ENCODE data around the gene MBTD1. TPM values are rescaled to one million over a fixed set of nuclear protein-coding genes. Genes with fewer than 3 reads are reported as not detected.

MBTD1 gene
- total and polyA plus RNA-seq, 2 experiments from 2014 or later: 19.1 to 63.9 TPM

DNA sequence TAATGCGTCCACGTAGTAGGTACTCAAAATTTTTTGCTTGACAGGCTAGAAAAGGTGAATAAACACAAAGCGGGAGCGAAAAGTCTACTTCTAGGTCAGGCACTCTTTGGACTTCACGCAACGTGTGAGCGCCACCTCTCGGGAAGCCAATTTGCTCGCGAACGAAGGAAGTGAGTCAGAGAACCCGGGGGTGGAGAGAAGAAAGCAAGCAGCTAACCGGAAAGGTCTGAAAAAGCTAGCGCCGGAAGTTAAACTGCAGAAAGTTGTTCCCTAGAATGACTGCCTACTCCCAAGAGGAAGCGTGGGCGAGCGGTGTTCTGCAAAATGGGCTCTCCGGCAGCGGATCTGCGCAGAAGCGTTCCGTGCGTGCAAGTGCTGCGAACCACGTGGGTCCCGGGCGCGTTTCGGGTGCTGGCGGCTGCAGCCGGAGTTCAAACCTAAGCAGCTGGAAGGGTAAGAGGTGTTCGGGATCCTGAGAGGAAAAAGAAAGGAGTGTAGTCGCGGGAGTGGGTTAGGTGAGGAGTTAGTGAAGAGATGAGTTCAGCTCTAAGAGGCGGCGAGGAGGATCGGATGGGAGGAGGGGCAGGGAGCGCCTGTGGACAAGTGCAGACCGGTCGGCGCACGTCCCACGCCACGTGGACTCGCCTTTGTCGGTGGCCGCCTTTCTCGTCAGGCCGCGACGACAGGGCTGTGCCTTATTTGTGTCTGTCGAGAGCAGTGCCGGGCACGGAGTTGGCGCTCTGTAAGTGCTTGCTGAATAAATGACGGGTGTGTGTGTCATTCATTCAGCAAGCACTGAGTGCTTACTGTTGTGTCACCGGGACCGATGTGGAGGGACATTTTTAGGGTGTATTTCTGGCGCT lies 106.4 kb downstream of the MBTD1 start, which contains the start of gene NME1 (continued):
- TF ChIP-seq, protein P1, sequence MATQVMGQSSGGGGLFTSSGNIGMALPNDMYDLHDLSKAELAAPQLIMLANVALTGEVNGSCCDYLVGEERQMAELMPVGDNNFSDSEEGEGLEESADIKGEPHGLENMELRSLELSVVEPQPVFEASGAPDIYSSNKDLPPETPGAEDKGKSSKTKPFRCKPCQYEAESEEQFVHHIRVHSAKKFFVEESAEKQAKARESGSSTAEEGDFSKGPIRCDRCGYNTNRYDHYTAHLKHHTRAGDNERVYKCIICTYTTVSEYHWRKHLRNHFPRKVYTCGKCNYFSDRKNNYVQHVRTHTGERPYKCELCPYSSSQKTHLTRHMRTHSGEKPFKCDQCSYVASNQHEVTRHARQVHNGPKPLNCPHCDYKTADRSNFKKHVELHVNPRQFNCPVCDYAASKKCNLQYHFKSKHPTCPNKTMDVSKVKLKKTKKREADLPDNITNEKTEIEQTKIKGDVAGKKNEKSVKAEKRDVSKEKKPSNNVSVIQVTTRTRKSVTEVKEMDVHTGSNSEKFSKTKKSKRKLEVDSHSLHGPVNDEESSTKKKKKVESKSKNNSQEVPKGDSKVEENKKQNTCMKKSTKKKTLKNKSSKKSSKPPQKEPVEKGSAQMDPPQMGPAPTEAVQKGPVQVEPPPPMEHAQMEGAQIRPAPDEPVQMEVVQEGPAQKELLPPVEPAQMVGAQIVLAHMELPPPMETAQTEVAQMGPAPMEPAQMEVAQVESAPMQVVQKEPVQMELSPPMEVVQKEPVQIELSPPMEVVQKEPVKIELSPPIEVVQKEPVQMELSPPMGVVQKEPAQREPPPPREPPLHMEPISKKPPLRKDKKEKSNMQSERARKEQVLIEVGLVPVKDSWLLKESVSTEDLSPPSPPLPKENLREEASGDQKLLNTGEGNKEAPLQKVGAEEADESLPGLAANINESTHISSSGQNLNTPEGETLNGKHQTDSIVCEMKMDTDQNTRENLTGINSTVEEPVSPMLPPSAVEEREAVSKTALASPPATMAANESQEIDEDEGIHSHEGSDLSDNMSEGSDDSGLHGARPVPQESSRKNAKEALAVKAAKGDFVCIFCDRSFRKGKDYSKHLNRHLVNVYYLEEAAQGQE (IDR thresholded peaks at IDR 0.05; ENCODE audit: unreplicated experiment): peak; percentile 9
- TF ChIP-seq STAT1 (IDR thresholded peaks at IDR 0.05; ENCODE audit: unreplicated experiment) (no peak), NANOG (IDR thresholded peaks at IDR 0.05; ENCODE audit: borderline replicate concordance) (no peak)
- TF ChIP-seq, protein P2, sequence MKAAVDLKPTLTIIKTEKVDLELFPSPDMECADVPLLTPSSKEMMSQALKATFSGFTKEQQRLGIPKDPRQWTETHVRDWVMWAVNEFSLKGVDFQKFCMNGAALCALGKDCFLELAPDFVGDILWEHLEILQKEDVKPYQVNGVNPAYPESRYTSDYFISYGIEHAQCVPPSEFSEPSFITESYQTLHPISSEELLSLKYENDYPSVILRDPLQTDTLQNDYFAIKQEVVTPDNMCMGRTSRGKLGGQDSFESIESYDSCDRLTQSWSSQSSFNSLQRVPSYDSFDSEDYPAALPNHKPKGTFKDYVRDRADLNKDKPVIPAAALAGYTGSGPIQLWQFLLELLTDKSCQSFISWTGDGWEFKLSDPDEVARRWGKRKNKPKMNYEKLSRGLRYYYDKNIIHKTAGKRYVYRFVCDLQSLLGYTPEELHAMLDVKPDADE (IDR thresholded peaks at IDR 0.05): peak; percentile 88
- TF ChIP-seq, protein P3, sequence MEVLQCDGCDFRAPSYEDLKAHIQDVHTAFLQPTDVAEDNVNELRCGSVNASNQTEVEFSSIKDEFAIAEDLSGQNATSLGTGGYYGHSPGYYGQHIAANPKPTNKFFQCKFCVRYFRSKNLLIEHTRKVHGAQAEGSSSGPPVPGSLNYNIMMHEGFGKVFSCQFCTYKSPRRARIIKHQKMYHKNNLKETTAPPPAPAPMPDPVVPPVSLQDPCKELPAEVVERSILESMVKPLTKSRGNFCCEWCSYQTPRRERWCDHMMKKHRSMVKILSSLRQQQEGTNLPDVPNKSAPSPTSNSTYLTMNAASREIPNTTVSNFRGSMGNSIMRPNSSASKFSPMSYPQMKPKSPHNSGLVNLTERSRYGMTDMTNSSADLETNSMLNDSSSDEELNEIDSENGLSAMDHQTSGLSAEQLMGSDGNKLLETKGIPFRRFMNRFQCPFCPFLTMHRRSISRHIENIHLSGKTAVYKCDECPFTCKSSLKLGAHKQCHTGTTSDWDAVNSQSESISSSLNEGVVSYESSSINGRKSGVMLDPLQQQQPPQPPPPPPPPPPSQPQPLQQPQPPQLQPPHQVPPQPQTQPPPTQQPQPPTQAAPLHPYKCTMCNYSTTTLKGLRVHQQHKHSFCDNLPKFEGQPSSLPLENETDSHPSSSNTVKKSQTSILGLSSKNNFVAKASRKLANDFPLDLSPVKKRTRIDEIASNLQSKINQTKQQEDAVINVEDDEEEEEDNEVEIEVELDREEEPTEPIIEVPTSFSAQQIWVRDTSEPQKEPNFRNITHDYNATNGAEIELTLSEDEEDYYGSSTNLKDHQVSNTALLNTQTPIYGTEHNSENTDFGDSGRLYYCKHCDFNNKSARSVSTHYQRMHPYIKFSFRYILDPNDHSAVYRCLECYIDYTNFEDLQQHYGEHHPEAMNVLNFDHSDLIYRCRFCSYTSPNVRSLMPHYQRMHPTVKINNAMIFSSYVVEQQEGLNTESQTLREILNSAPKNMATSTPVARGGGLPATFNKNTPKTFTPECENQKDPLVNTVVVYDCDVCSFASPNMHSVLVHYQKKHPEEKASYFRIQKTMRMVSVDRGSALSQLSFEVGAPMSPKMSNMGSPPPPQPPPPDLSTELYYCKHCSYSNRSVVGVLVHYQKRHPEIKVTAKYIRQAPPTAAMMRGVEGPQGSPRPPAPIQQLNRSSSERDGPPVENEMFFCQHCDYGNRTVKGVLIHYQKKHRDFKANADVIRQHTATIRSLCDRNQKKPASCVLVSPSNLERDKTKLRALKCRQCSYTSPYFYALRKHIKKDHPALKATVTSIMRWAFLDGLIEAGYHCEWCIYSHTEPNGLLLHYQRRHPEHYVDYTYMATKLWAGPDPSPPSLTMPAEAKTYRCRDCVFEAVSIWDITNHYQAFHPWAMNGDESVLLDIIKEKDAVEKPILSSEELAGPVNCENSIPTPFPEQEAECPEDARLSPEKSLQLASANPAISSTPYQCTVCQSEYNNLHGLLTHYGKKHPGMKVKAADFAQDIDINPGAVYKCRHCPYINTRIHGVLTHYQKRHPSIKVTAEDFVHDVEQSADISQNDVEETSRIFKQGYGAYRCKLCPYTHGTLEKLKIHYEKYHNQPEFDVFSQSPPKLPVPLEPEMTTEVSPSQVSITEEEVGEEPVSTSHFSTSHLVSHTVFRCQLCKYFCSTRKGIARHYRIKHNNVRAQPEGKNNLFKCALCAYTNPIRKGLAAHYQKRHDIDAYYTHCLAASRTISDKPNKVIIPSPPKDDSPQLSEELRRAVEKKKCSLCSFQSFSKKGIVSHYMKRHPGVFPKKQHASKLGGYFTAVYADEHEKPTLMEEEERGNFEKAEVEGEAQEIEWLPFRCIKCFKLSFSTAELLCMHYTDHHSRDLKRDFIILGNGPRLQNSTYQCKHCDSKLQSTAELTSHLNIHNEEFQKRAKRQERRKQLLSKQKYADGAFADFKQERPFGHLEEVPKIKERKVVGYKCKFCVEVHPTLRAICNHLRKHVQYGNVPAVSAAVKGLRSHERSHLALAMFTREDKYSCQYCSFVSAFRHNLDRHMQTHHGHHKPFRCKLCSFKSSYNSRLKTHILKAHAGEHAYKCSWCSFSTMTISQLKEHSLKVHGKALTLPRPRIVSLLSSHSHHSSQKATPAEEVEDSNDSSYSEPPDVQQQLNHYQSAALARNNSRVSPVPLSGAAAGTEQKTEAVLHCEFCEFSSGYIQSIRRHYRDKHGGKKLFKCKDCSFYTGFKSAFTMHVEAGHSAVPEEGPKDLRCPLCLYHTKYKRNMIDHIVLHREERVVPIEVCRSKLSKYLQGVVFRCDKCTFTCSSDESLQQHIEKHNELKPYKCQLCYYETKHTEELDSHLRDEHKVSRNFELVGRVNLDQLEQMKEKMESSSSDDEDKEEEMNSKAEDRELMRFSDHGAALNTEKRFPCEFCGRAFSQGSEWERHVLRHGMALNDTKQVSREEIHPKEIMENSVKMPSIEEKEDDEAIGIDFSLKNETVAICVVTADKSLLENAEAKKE (CRISPR knock-in tag; IDR thresholded peaks at IDR 0.05): no peak
